Activated CD8-positive, alpha-beta T cell treated with anti-CD3 and anti-CD28 coated beads for 36 hours (primary cell): ENCODE data around the gene NOS1. TPM values are rescaled to one million over a fixed set of nuclear protein-coding genes. Genes with fewer than 3 reads are reported as not detected.

ENCODE experiments used
- ATAC-seq: fragments of 200-7000 bp; cut with Tn5 transposase; one replicate; pipeline ENCODE4 v1.10.0; 2021; ENCODE audit warnings: mild to moderate bottlenecking, moderate library complexity
- CTCF ChIA-PET: fragments of 350-600 bp; sonication (Branson Sonifier 250); formaldehyde crosslinking; loops from one replicate; lab custom pipeline; 2021; ENCODE audit warnings: antibody characterized with exemption; lab: Charles Lee
- POLR2A ChIA-PET: fragments of 350-600 bp; sonication (Branson Sonifier 250); formaldehyde crosslinking; loops from one replicate; lab custom pipeline; 2021; ENCODE audit warnings: antibody characterized with exemption; lab: Charles Lee
- DNase-seq: peaks from one replicate; pipeline ENCODE4 v3.0.0-alpha.2; 2020
- H3K27ac Mint-ChIP-seq: one replicate; pipeline ENCODE4 v1.8.0; 2021; ENCODE audit warnings: mild to moderate bottlenecking, mixed read lengths
- H3K27me3 Mint-ChIP-seq: one replicate; pipeline ENCODE4 v1.8.0; 2021; ENCODE audit warnings: mixed read lengths
- H3K36me3 Mint-ChIP-seq: one replicate; pipeline ENCODE4 v1.8.0; 2021; ENCODE audit warnings: low read depth, mixed read lengths
- H3K4me1 Mint-ChIP-seq: one replicate; pipeline ENCODE4 v1.8.0; 2021; ENCODE audit warnings: low read depth, mixed read lengths
- H3K4me3 Mint-ChIP-seq: one replicate; pipeline ENCODE4 v1.8.0; 2021; ENCODE audit warnings: mild to moderate bottlenecking, moderate library complexity, mixed read lengths
- H3K9me3 Mint-ChIP-seq: one replicate; pipeline ENCODE4 v1.8.0; 2021; ENCODE audit warnings: mixed read lengths
- CTCF ChIP-seq: fragments of 200-600 bp; IDR thresholded peaks from one replicate; pipeline ENCODE4 v1.8.0; 2022; ENCODE audit warnings: antibody characterized with exemption, mild to moderate bottlenecking
- intact Hi-C: fragments of 100-400 bp; cut with micrococcal nuclease; formaldehyde crosslinking; loops from one replicate; pipeline ENCODE4 v1.10.0; 2022
- total RNA-seq, 2 experiments: library from RNA; stranded (reverse); gene quantifications; one replicate each; pipeline ENCODE4 v1.2.3, GENCODE V29; 2021

The NOS1 gene
- total RNA-seq, 2 experiments from 2014 or later, result not detected

- ChIA-PET POLR2A (no interaction called here), CTCF (interaction anchor here (0.9 to 1.5 kb wide), 3 partner anchors 23 to 244 kb away, joined by 3 to 4 read pairs (median 4); no protein-coding TSS in a partner anchor)
- no peaks in the 10 kb centered on the region for H3K27me3 Mint-ChIP-seq
- intact Hi-C loops, result no loop called here
- H3K36me3 Mint-ChIP-seq, result no peaks in the 10 kb centered on the region
- H3K9me3 Mint-ChIP-seq, result no peaks in the 10 kb centered on the region
- H3K4me3 Mint-ChIP-seq, result no peak overlapping the region
- DNase-seq, result no peak
- no peak overlapping the region for H3K27ac Mint-ChIP-seq
- H3K4me1 Mint-ChIP-seq, result no peaks in the 10 kb centered on the region
- no peak for TF ChIP-seq CTCF
- no peak for ATAC-seq
Measured at GRCh38 chr12:117343849-117344248, 17.6 kb downstream of the NOS1 start.

- Mint-ChIP-seq H3K9me3 (no peaks in the 10 kb centered on the region), H3K36me3 (no peaks in the 10 kb centered on the region), H3K27me3 (no peaks in the 10 kb centered on the region), H3K4me3 (no peak overlapping the region), H3K27ac (no peak overlapping the region), H3K4me1 (no peaks in the 10 kb centered on the region)
- POLR2A ChIA-PET, result no interaction called here
- CTCF ChIA-PET, result interaction anchor here (1.5 kb wide), 1 partner anchor 244 kb away, joined by 4 read pairs; no protein-coding TSS in a partner anchor
- no peak for ATAC-seq
- no peak for TF ChIP-seq CTCF
- intact Hi-C loops, result no loop called here
- no peak for DNase-seq
Measured at GRCh38 chr12:117343296-117343695, 18.1 kb downstream of the NOS1 start.

- H3K4me3 Mint-ChIP-seq, result no peak overlapping the region
- no peaks in the 10 kb centered on the region for H3K9me3 Mint-ChIP-seq
- no peaks in the 10 kb centered on the region for H3K27me3 Mint-ChIP-seq
- no peak for DNase-seq
- ChIA-PET POLR2A (no interaction called here), CTCF (interaction anchor here (1.5 kb wide), 1 partner anchor 245 kb away, joined by 4 read pairs; no protein-coding TSS in a partner anchor)
- ATAC-seq, result no peak
- intact Hi-C loops, result no loop called here
- no peaks in the 10 kb centered on the region for H3K4me1 Mint-ChIP-seq
- no peak overlapping the region for H3K27ac Mint-ChIP-seq
- TF ChIP-seq CTCF, result no peak
- H3K36me3 Mint-ChIP-seq, result no peaks in the 10 kb centered on the region
Measured at GRCh38 chr12:117342682-117343081, 18.7 kb downstream of the NOS1 start.

GRCh38 chr12:117342247-117342646 is 19.2 kb downstream of the NOS1 start:
- Mint-ChIP-seq H3K27me3 (no peaks in the 10 kb centered on the region), H3K27ac (no peak overlapping the region), H3K4me3 (no peak overlapping the region), H3K9me3 (no peaks in the 10 kb centered on the region), H3K4me1 (no peaks in the 10 kb centered on the region), H3K36me3 (no peaks in the 10 kb centered on the region)
- ATAC-seq (no peak), DNase-seq (no peak)
- TF ChIP-seq CTCF, result no peak
- intact Hi-C loops, result no loop called here
- ChIA-PET POLR2A (no interaction called here), CTCF (no interaction called here)

- Mint-ChIP-seq H3K9me3 (no peaks in the 10 kb centered on the region), H3K4me1 (no peaks in the 10 kb centered on the region), H3K27ac (no peak overlapping the region), H3K4me3 (no peak overlapping the region), H3K36me3 (no peaks in the 10 kb centered on the region), H3K27me3 (peaks cover 2% of the 10 kb centered on the region)
- ChIA-PET CTCF (interaction anchor here (1.1 kb wide), 1 partner anchor 28 kb away, joined by 4 read pairs; no protein-coding TSS in a partner anchor), POLR2A (no interaction called here)
- intact Hi-C loops, result no loop called here
- no peak for DNase-seq
- ATAC-seq, result no peak
- TF ChIP-seq CTCF, result no peak
Measured at GRCh38 chr12:117339104-117339503, 22.3 kb downstream of the NOS1 start.
